Fibroblast of lung (primary cell): ENCODE measurements around the gene ATP1A2.

Source experiments
- CTCF ChIP-seq, 2 donors: IDR thresholded peaks in 1 of 2; conservative IDR thresholded peaks in 1 of 2; 1 replicate in 1 of 2; 2 replicates in 1 of 2; pipeline ENCODE4 v1.5.1; 2011 to 2012; ENCODE audit warnings: low read length in 2 of 2, control low read depth in 1 of 2, inconsistent platforms in 1 of 2, low read depth in 1 of 2, mild to moderate bottlenecking in 1 of 2
- EZH2 ChIP-seq: IDR thresholded peaks from 2 replicates; pipeline ENCODE4 v1.5.1; 2012; ENCODE audit warnings: low read length, control low read depth, mild to moderate bottlenecking; ENCODE audit errors: missing control alignments

DNA sequence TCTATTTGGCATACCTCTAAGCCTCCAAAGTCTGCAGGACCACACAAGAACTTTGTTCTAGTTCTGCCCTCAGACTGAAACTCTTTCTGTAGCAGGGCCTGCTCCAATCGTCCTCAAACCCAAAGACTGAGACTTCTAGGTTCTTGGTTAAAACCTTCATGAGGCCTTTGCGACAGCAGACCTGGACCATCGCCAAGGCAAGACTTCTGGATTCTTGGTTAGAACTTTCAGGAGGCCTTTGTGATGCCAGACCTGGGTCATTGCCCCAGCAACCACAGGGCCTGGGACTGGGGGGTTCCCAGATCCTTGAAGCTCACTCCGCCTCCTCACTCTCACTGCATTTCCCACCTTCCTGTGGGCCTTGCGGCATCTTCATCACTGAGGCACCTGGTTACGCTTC, 35.7 kb downstream of the ATP1A2 start, which contains the start of gene ATP1A4:
- TF ChIP-seq EZH2 (no peak), CTCF (conservative IDR thresholded peaks at IDR 0.05 in 1 of 2, IDR thresholded peaks at IDR 0.05 in 1 of 2; ENCODE audit: low read depth in 1 of 2, low read length in 2 of 2) (no peak)
